HG03103 (cell line): Measurements from ENCODE around the gene EBP.
"Not testable (repeated sequence)": the region's sequence is repeated elsewhere in the genome, so short reads cannot be mapped to it uniquely, and the experiment has no call there.

Source experiments
- ATAC-seq: cut with Tn5 transposase; IDR thresholded peaks from one replicate; pipeline ENCODE4 v1.9.1; 2021; ENCODE audit warnings: low read depth; ENCODE audit not compliant: unreplicated experiment

Gene EBP

DNA sequence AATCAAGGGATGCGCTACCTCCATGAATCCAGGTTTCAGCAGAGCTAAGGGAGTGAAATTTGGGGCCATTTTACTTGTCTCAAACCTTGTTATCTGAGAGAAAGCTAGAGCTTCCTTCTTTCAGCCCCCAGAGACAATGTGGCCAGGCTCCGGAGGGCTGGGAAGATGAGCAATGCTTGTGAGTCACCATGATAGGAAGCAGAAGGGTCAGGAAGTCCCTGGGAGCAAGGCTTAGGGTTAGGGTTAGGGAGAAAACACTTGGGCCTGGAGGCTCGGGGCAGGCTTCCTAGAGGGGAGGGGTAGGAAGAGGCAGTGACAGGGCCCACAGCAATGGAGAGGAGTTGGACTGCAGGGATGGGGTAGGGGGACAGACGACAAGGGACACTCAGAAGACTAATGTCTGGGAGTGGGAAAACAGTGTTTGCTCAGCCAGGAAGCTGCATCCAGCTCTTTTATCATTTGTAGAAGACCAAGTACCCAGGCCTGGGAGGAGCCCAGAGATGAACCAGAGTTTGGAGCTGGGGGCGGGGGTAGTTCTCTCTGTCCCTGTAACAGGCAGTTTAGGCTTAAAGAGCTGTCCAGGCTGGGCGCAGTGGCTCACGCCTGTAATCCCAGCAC, 29.2 kb upstream of the EBP start:
- no peak for ATAC-seq

DNA sequence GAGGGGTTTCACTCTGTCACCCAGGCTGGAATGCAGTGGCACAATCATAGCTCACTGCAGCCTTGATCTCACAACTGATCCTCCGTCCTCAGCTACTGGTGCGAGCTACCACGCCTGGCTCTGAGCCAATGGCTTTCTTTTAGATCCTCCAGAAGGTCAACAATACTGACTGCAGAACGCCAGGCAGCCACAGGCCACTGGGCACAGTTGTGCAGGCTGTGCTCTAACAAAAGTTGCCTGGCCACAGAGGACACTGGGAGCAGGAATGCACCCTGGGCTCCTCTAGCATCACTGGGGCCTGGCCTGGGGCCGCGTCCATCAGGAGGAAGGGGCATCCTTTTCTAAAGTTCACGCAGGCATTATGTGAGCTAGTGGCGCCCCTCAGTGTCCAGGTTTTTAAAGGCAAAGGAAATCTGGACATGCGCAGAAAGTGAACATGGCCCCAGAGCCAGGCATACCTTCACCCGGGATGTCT, 27.7 kb upstream of the EBP start:
- no peak for ATAC-seq

DNA sequence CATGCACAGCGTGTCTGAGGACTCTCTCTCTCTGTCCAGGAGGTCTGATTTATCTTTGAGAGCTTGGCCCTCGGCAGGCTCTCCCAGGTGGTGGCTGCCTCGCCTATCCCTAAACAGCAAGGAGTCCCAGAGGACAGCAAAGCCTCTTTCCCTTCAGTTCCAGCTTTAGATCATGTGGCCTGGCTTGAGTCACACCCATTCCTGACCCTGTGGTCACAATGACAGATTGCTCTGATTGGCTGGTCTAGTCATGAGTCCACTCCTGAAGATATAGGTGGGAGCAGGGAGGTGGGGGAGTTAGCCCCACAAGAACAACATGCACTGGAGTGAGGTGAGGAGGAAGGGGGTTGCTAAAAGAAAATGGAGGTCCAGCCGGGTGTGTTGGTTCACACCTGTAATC, 24.9 kb upstream of the EBP start:
- no peak for ATAC-seq

DNA sequence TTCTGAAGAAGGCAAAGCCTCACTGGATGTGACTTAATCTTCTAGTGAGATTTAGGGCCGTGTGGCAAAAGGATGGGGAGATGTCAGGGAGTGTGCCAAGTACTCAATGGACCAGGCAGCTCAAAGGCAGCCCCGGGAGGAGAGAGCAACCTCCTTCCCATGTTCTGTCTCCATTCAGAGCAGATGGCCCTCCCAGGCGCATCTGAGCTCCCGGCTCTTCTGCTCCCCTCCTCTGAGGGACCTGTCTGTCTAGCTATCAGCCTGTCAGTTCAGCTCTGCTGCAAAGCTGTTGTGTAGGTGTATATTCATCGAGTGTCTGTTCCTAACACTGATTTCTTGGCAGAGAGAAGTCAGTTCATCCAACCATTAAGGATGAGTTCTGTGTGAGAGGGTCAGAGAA, 23.7 kb upstream of the EBP start:
- no peak for ATAC-seq

DNA sequence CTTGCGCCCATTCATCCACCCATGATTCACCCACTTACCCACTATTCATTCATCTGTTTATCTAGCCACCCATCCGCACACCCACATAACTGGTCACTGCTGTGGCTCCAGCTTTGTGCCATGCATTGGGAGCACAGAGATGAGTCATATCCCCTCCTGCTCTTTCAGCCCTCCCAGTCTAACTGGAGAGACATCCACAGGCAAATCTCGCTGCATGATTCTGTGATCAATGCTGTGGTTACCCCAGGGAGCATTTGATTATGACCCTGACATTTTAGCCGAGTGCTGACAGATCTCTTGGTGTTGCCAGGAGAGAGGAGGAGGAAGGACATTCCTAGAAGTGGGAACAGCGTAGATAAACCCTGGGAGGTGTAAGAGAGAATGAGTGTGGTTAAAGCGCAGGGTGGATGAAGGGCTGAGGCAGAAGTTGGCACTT, 23.2 kb upstream of the EBP start:
- no peak for ATAC-seq

DNA sequence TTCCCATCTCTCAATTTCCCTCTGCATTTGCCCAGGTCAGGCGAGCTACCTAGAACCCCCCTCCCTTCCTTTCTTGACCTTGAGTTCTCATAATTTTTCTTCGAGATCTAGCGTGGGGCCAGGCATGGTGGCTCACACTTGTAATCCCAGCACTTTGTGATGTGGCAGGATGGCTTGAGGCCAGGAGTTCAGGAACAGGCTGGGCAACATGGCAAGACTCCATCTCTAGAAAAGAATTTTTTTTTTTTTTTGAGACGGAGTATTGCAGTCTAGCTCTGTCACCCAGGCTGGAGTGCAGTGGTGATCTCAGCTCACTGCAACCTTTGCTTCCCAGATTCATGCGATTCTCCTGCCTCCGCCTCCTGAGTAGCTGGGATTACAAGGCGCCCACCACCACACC, 17.3 kb upstream of the EBP start:
- no peak for ATAC-seq

DNA sequence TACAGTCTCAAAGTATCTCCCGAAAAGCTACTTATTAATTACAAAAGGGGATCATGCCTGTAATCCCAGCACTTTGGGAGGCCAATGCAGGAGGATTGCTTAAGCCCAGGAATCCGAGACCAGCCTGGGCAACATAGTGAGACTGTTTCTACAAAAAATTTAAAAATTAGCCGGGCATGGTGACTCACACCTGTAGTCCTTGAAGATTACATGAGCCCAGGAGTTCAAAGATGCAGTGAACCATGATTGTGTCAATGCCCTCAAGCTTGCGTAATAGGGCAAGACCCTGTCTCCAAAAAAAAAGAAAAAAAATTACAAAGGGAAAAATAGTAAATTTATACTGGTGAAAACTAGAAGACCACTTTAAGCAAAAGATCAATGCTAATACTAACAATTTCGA, 16.1 kb upstream of the EBP start:
- no peak for ATAC-seq

DNA sequence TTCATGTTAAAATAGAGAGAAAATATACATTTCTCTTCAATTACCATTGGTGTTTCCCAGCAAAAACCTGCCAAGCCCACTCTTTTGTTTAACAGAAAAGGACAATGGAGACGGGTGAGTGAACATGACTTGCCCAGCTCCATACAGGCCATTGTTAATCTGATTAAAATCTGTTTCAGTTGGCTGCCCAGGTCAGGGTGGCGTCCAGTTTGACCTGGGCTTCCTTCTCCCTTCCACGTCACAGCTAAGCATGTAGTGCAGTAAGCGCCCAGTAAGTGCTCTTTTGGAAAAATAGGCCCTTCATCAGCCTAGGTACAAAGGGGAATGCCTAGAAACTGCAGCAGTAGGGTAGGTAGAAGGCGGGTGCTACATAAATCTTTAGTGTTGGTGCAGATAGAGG, 14.4 kb upstream of the EBP start:
- no peak for ATAC-seq

DNA sequence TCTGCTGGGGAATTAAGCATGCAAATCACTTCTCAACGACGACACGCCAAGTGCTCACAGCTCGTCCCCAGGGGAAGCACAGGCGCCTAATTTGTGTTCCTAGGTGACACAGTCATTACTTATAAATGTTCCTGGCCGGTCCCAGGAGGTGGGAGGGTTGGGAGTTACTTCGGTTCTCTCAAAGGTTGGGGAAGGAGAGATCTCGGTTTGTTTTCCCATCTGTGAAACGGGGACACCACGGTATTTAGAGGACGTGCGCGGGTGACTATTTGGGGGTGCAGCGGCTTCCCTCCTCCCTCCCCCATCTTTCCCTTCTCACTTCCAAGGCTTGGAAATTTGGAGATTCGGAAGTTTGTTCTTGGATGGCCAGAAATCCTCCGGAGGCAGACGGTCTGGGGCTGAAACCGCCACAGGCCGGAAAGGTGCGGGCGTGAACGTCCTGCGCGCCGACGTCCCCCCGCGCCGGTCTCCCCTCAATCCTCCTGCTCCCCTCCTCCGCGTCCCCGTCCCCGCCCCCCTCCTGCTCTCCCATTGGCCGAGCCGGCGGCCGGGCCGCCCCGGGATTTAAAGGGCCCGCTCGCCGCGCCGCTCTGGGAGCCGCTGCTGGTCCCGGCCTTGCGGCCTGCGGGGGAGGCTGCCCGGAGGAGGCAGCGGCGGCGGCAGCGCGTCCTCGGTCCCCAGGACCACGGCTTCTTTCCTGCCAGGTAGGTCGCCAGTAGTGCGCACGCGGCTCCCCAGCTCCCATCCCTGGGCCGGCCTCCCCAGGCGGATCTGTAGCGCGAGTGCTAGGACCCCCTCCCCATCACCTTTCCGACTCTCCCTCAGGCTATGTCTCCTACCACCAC, 13.0 kb upstream of the EBP start, which contains the start of gene PORCN:
Gene PORCN (plus strand): TSS at position 593 of the 845 bp plus-strand sequence. CDS start 829 bp downstream, outside the sequence.
- no peak for ATAC-seq

DNA sequence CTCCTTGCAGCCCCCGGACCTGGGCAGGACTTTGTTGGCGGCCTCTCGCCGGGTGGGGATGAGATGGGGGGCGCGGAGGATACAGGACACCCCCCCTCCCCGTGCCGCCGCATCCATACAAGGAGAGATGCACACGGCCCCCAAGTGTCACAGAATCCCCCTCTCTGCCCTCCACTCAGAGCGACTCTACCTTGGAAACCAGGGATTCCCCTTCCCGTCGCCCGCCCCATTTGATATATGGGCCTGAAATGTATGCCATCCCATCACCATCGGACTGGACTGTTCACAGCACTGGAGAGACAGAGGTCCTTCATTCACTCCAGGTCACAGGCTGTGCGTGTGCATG, 12.4 kb upstream of the EBP start:
- no peak for ATAC-seq

DNA sequence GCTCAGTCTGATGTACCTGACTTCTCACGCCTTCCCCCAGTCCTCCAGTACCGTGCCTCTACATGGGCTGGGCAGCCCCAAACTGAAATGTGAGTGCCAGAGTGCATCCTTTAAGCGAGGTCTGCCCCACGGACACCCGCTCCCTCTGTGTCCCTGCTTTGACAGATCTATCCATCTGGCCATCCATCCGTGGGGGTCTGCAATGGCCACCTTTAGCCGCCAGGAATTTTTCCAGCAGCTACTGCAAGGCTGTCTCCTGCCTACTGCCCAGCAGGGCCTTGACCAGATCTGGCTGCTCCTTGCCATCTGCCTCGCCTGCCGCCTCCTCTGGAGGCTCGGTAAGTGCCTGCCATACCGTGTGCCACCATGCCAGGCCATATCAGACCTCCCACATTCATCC, 12.0 kb upstream of the EBP start:
- ATAC-seq: no peak

DNA sequence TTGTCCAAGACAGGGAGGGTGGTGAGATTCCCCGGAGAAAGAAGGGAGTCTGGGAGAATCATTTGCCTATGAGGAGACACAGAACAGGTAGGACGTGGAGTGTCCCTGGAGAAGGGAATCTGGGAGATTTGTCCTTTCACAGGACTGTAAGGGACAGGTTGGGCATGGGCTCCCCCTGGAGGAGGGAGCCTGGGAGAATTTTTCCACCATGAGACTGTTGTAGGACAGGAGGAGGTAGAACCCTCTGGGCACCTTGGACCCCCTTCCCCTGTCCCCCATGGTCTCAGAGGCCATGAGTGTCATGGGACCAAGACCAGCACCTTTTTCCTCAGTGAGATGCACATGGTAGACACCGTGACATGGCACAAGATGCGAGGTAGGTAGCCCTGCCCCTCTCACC, 10.0 kb upstream of the EBP start:
- ATAC-seq: no peak

DNA sequence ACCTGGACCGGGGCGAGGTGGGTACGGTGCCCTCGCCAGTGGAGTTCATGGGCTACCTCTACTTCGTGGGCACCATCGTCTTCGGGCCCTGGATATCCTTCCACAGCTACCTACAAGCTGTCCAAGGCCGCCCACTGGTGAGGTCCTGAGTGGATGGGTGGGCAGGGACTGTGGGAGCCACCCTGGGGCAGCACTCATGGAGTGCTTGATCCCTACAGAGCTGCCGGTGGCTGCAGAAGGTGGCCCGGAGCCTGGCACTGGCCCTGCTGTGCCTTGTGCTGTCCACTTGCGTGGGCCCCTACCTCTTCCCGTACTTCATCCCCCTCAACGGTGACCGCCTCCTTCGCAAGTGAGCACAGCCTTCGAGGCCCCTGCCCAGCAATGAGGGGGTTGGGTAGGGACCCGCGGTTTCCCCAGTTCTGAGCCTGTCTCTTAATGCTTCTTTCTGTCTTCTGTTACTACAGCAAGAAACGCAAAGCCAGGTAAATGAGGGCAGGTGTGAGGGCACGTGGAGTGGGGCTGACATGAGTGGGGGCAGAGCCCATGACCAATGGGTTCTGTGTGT, 9.2 kb upstream of the EBP start:
- ATAC-seq: no peak

DNA sequence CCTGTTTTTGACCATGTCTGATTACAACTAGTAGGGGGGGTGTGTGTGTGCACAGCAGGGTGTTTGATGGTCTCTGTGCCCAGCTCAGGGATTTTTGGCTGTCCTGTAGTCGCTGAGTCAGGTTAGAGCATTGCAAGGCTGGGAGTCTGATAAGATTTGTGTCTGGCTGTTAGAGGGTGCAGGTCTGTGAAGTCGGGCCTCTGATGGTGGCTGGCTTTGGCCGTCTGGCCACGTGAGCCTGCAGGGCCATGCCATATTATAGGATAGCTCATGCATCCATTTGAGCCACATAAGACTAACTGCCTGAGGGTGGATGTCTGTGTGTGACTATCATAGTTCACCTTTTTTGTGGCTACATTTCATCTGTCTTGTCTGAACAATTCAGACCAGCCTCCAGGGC, 7.9 kb upstream of the EBP start:
- ATAC-seq: no peak

DNA sequence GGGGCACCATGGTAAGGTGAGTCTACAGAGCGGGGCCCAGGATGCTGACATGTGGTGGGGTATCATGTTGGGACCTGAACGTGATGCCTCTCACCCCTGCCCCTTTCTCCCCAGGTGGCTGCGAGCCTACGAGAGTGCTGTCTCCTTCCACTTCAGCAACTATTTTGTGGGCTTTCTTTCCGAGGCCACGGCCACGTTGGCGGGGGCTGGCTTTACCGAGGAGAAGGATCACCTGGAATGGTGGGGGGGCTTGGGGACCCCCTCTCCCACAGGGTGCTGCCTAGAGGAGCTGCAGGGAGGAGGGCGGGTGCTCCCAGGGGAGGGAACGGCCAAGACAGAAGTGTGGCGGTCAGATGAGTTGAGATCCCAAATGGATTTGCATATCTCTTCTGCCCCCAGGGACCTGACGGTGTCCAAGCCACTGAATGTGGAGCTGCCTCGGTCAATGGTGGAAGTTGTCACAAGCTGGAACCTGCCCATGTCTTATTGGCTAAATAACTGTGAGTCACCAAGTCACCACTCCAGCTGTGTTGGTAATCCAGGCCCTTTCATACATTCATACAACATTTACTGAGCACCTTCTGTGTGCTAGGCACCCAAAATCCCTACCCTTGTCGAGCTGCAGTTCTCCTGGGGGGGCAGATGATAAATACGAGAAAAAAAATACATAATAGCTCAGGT, 7.3 kb upstream of the EBP start:
- ATAC-seq: no peak

DNA sequence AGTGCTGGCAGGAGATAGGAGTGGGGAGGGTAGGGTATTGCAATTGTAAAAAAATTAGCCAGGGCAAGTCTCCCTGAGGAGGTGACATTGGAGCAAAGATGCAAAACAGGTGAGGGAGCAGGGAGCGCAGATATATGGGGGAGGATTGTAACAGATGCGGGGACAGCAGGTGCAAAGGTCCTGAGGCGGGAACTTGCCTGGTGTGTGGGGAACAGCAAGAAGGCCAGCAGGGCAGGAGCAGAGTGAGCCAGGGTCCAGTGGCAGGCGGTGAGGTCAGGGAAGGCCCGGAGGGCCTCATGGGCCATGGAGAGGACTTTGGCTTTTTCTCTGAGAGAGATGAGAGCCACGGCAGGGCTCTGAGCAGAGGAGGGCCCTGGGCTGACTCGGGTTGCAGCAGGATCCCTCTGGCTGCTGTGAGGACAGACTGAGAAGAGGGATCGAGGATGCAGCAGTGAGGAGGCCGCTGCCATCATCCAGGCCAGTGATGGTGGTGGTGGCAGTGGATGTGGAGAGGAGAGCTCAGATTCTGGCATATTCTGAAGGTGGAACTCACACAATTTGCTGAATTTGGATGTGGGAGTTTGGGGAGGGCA, 6.6 kb upstream of the EBP start:
- no peak for ATAC-seq

DNA sequence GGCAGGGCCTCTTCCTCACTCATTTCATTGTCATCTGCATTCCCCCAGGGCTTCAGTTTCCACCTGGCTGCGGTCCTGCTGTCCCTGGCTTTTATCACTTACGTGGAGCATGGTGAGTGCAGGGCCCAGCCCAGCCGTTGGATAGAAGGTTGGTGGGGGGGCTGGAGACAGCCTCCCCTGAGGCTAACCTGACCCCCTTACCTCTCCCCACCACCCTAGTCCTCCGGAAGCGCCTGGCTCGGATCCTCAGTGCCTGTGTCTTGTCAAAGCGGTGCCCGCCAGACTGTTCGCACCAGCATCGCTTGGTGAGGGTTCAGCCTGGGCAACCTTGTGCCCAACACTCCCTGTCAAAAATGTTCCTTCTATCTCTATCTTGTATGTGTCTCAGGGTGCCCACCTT, 5.8 kb upstream of the EBP start:
- ATAC-seq: no peak

DNA sequence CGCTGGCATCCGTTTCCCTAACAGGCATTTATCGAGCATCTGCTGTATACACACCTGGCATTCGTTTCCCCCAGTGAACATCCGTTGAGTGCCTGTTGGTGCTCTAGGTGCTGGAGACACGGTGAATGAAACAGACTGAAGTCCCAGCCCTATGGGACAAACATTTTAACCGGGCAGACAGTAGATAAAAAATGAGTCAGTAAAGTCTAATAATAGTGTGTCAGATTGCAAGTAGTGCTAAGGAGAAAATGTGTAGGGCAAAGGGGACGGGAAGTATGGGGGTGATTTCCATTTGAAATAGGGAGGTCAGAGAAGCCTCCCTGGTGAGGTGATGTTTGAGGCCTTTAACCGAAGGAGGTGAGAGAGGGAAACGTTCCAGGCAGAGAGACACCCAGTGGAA, 5.3 kb upstream of the EBP start:
- no peak for ATAC-seq

DNA sequence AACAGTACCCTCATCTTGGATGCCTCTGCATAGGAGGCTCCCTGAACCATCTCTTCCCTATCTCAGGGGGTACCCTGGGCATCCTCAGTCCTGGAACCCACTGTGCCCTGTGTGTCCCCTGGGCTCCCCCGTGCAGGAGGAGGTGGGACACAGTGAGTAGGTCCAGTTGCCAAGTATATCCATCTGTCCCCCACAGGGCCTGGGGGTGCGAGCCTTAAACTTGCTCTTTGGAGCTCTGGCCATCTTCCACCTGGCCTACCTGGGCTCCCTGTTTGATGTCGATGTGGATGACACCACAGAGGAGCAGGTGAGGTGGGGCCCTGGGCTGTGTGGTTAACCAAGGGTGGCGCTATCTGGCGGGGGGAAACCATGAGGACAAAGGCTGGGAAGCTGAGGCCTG, 4.6 kb upstream of the EBP start:
- no peak for ATAC-seq

DNA sequence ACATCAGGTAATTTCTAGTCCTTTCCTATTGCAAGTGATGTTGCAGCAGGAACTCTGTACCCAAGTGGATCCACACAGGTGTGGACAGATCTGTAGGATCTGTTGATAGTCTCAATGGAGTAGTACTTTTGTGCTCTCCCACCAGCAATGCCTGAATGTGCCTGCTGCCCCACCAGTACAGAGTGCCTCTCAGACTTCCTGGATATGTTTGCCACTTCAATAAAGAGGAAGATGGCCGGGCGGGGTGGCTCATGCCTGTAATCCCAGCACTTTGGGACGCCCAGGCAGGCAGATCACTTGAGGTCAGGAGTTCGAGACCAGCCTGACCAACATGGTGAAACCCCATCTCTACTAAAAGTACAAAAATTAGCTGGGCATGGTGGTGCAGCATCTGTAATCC, 2.1 kb upstream of the EBP start:
- not testable (repeated sequence) for ATAC-seq

DNA sequence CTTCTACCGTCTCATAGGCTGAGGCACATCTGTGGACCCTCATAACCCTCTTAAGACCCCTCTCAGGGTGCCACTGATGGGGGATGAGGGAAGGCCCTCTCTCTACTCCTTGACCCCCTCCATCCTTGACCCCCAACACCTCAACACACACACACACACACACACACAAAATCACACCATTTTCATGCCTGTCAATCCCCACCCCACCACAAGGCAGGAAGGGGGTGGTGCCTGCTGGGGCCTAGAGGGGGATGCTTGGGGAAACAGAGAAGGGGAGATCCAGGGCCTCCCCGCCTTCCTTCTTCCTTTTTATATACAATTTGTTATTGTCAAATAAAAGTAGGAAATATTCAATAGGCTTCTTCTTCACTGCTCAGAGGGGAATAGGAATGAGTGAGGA, 1.2 kb upstream of the EBP start:
- ATAC-seq: no peak
